Thymus (tissue), 14 donors: ENCODE data around the gene CFAP68. TPM values are rescaled to one million over a fixed set of nuclear protein-coding genes. Genes with fewer than 3 reads are reported as not detected.
A peak's percentile ranks its signal among the peaks of the same experiment; 100 is the strongest.

ENCODE experiments used
- DNase-seq, 9 donors: peaks; one replicate each; pipeline ENCODE4 v3.0.0-alpha.2; 2013; ENCODE audit warnings: low spot score in 9 of 9, low read depth in 6 of 9, missing footprints in 1 of 9
- H3K27ac ChIP-seq, 2 donors: one replicate each; pipeline ENCODE4 v1.5.1; 2013; ENCODE audit warnings: control low read depth in 1 of 2, low read depth in 1 of 2, low read length in 1 of 2, mild to moderate bottlenecking in 1 of 2, moderate library complexity in 1 of 2
- H3K27me3 ChIP-seq, 2 donors: one replicate each; pipeline ENCODE4 v1.5.1; 2013; ENCODE audit warnings: low read length in 1 of 2; ENCODE audit not compliant: control insufficient read depth in 2 of 2, insufficient read depth in 1 of 2
- H3K36me3 ChIP-seq, 2 donors: one replicate each; pipeline ENCODE4 v1.5.1; 2013; ENCODE audit warnings: low read length in 1 of 2, mild to moderate bottlenecking in 1 of 2, moderate library complexity in 1 of 2; ENCODE audit not compliant: control insufficient read depth in 2 of 2, insufficient read depth in 2 of 2
- H3K4me1 ChIP-seq, 2 donors: one replicate each; pipeline ENCODE4 v1.5.1; 2013; ENCODE audit warnings: low read length in 2 of 2; ENCODE audit not compliant: control insufficient read depth in 2 of 2, insufficient read depth in 2 of 2
- H3K4me3 ChIP-seq, 2 donors: one replicate each; pipeline ENCODE4 v1.5.1; 2013; ENCODE audit warnings: low read length in 2 of 2, control low read depth in 1 of 2, mild to moderate bottlenecking in 1 of 2
- H3K9me3 ChIP-seq, 2 donors: one replicate each; pipeline ENCODE4 v1.5.1; 2013; ENCODE audit warnings: low read length in 1 of 2, mild to moderate bottlenecking in 1 of 2; ENCODE audit not compliant: control insufficient read depth in 2 of 2, insufficient read depth in 1 of 2
- WGBS: extraction: QIAGEN DNeasy Blood & Tissue Kit; methylation state at CpG from one replicate; pipeline ENCODE4 v1.1.7; 2013; 5-methylcytosine and 5-hydroxymethylcytosine counted together
- long read RNA-seq, 10 donors: transcript quantifications; one replicate each; lab custom pipeline, GENCODE V29; 2026
- polyA plus RNA-seq: library from polyadenylated mRNA; stranded (reverse); fragments of 200-250 nt; gene quantifications from one replicate; pipeline ENCODE4 v1.2.3, GENCODE V29; 2013
- total RNA-seq: library from RNA; stranded (reverse); fragments of 120-200 nt; gene quantifications from one replicate; pipeline ENCODE4 v1.2.4, GENCODE V29; 2013
- donor health status: healthy.

Gene CFAP68, protein sequence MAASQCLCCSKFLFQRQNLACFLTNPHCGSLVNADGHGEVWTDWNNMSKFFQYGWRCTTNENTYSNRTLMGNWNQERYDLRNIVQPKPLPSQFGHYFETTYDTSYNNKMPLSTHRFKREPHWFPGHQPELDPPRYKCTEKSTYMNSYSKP
- total RNA-seq = 24.0 TPM
- polyA plus RNA-seq = 36.4 TPM
- long read RNA-seq, donor 1, partial matches to known transcripts = 0 of 2 reads
- long read RNA-seq, donor 1, other reads (novel, unspliced or antisense) = 0 of 2 reads
- long read RNA-seq, donor 2 = 0 reads
- long read RNA-seq, donor 3, transcript C11orf1-201 (4 exons, 2,885 nt) = major isoform, 9 of 14 reads
- long read RNA-seq, donor 3, partial matches to known transcripts = 0 of 14 reads
- long read RNA-seq, donor 3, other reads (novel, unspliced or antisense) = 0 of 14 reads
- long read RNA-seq, donor 4, transcript C11orf1-201 (4 exons, 2,885 nt) = major isoform, 6 of 10 reads
- long read RNA-seq, donor 4, partial matches to known transcripts = 0 of 10 reads
- long read RNA-seq, donor 4, other reads (novel, unspliced or antisense) = 0 of 10 reads
- long read RNA-seq, donor 5, transcript C11orf1-204 (3 exons, 599 nt) = minor isoform, 6 of 29 reads
- long read RNA-seq, donor 5, transcript C11orf1-201 (4 exons, 2,885 nt) = major isoform, 19 of 29 reads
- long read RNA-seq, donor 5, partial matches to known transcripts = 0 of 29 reads
- long read RNA-seq, donor 5, other reads (novel, unspliced or antisense) = 0 of 29 reads
- long read RNA-seq, donor 6, partial matches to known transcripts = 0 of 3 reads
- long read RNA-seq, donor 6, other reads (novel, unspliced or antisense) = 0 of 3 reads
- long read RNA-seq, donor 7, transcript C11orf1-201 (4 exons, 2,885 nt) = major isoform, 5 of 9 reads
- long read RNA-seq, donor 7, partial matches to known transcripts = 0 of 9 reads
- long read RNA-seq, donor 7, other reads (novel, unspliced or antisense) = 0 of 9 reads
- long read RNA-seq, donor 8, partial matches to known transcripts = 0 of 4 reads
- long read RNA-seq, donor 8, other reads (novel, unspliced or antisense) = 0 of 4 reads
- long read RNA-seq, donor 9, partial matches to known transcripts = 0 of 4 reads
- long read RNA-seq, donor 9, other reads (novel, unspliced or antisense) = 0 of 4 reads
- long read RNA-seq, donor 10, transcript C11orf1-201 (4 exons, 2,885 nt) = major isoform, 7 of 8 reads
- long read RNA-seq, donor 10, partial matches to known transcripts = 0 of 8 reads
- long read RNA-seq, donor 10, other reads (novel, unspliced or antisense) = 0 of 8 reads

- Histone ChIP-seq H3K36me3 (peaks cover 5 to 7% of the 10 kb centered on the region in 2 donors), H3K27me3 (no peaks in the 10 kb centered on the region), H3K4me1 (peaks cover 5 to 8% of the 10 kb centered on the region in 2 donors), H3K9me3 (no peaks in the 10 kb centered on the region), H3K4me3 (peak within 1 kb of the TSS; percentile 61 to 73), H3K27ac (peak within 1 kb of the TSS; percentile 91 to 95)
- peak; percentile 93 to 99 (median 95) for DNase-seq
- under 1% methylated on average over 55 of the region's 55 CpGs for WGBS
Measured at GRCh38 chr11:111878849-111879636, at the start of gene CFAP68, which contains the start of gene FDXACB1. CFAP68 (plus strand) TSS chr11:111879541; CDS start chr11:111879561, 20 bp downstream. FDXACB1 (minus strand) TSS chr11:111879165; CDS start chr11:111879132, 33 bp downstream.

DNA sequence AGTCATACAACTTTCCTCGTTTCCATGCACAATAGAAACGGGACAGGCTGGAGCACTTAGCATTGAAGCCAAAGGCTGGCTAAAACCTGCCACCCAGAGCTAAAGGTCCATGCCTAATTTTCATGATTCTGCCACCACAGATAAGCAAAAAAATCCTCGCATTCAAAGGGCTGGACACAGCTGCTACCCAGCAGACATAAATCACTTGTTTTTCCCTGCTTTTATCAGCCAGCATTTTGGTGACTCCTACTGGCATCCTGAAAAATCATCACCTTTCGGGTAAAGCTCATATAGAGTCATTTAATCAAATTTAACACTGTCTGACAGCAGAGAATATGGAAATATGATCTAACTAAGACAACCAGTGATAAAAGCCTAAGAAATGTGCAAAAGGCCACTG lies 45.8 kb upstream of the CFAP68 start:
- no peaks in the 10 kb centered on the region for H3K27me3 ChIP-seq
- H3K4me1 ChIP-seq = no peaks in the 10 kb centered on the region
- H3K9me3 ChIP-seq = no peaks in the 10 kb centered on the region
- DNase-seq = no peak
- 97% methylated on average over 4 of the region's 4 CpGs for WGBS
- H3K36me3 ChIP-seq = peaks cover 29 to 40% of the 10 kb centered on the region in 2 donors
- H3K4me3 ChIP-seq = no peak overlapping the region
- no peak overlapping the region for H3K27ac ChIP-seq

DNA sequence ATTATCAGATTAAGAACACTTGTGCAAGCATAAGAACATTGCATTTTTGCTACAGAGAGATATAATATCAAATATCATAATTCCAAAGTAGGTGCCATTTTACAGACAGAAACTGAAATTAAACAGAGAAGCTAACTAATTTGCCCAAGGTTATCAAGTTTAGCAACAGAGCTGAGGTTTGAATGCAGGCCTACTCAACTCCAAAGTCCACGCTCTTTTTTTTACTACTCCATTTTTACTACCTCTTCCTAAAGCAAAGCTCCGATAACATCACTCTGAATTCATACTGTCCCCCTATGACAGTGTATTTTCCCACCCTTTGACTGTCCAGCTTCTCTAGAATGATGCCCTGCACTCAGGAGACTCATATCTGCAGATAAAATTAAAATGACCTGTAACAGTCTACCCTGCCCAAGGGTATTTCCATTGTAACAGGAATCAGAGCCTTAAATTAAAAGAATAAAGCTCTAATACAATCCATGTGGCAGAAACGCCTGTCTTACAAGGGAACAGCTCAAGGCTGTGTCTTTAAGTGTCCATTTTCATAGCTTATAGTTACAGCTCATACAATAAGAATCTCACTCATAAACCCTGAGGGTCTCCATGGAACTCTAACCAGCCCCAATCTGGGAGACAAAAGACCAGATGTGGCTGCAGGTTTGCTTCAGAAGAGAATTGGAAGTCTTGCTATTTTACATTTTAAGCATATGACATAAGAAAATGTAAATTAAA lies 44.7 kb upstream of the CFAP68 start:
- Histone ChIP-seq H3K27ac (no peak overlapping the region), H3K4me3 (no peak overlapping the region), H3K36me3 (peaks cover 28 to 40% of the 10 kb centered on the region in 2 donors), H3K27me3 (no peaks in the 10 kb centered on the region), H3K9me3 (no peaks in the 10 kb centered on the region), H3K4me1 (no peaks in the 10 kb centered on the region)
- WGBS = 97% methylated on average over 3 of the region's 3 CpGs
- DNase-seq = no peak

GRCh38 chr11:111835665-111836064 lies 43.7 kb upstream of the CFAP68 start:
- H3K27me3 ChIP-seq = no peaks in the 10 kb centered on the region
- no peak overlapping the region for H3K27ac ChIP-seq
- H3K4me3 ChIP-seq = no peak overlapping the region
- no peaks in the 10 kb centered on the region for H3K9me3 ChIP-seq
- no peak for DNase-seq
- H3K4me1 ChIP-seq = no peaks in the 10 kb centered on the region
- 97% methylated on average over 7 of the region's 7 CpGs for WGBS
- peaks cover 31 to 43% of the 10 kb centered on the region in 2 donors for H3K36me3 ChIP-seq

DNA sequence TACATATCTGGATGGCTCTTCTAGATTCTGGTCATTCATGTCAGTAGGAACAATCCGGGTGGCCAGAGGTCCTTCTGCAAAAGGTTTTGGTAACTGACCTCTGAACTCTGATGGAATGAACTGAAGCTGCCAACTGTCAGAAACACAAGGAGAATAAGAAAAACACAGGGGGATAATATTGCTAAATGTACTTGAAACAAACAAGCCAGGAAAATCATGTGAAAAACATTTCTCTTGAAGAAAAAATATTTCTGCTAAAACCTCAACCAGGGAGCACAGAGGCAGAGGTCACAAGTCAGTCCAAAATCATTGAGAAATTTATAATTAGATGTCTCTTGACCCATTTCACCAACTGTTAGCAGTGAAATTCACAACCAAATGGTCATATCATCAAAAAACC lies 43.2 kb upstream of the CFAP68 start:
- 95% methylated on average over 1 of the region's 1 CpG for WGBS
- Histone ChIP-seq H3K27ac (no peak overlapping the region), H3K36me3 (peaks cover 27 to 40% of the 10 kb centered on the region in 2 donors), H3K9me3 (no peaks in the 10 kb centered on the region), H3K4me1 (no peaks in the 10 kb centered on the region), H3K4me3 (no peak overlapping the region), H3K27me3 (no peaks in the 10 kb centered on the region)
- no peak for DNase-seq

- Histone ChIP-seq H3K36me3 (peaks cover 25 to 39% of the 10 kb centered on the region in 2 donors), H3K4me1 (no peaks in the 10 kb centered on the region), H3K27me3 (no peaks in the 10 kb centered on the region), H3K27ac (no peak overlapping the region), H3K9me3 (no peaks in the 10 kb centered on the region), H3K4me3 (no peak overlapping the region)
- 97% methylated on average over 1 of the region's 1 CpG for whole genome bisulfite sequencing
- no peak for DNase-seq
Measured at GRCh38 chr11:111836721-111837120, 42.6 kb upstream of the CFAP68 start.

DNA sequence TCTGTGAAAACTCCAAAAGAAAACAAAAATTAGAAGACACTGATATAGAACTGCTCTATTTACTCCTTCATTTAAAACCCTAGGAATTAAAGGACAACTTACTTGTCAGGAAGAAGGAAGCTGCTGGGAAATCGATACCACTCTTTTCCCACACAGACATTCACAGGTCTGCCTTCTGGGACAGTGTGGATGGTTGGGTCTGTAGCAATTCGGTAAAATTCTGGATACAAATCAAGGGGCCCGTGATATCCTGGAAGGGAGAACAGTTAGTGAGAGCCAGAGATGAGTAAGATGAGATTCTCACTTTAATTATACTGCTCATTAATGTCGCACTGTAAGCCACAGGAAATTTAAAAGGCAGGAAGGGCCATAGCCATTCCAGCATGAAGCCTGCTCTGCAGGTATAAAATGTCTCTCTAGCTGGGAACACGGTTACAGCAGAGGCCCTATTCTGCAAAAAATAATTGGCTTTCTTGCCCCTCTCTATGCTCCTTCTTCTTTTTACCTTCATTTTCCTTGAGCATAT lies 41.9 kb upstream of the CFAP68 start:
- no peaks in the 10 kb centered on the region for H3K27me3 ChIP-seq
- no peak for DNase-seq
- H3K27ac ChIP-seq = no peak overlapping the region
- peaks cover 26 to 39% of the 10 kb centered on the region in 2 donors for H3K36me3 ChIP-seq
- no peak overlapping the region for H3K4me3 ChIP-seq
- WGBS = 97% methylated on average over 5 of the region's 5 CpGs
- no peaks in the 10 kb centered on the region for H3K9me3 ChIP-seq
- no peaks in the 10 kb centered on the region for H3K4me1 ChIP-seq
